Activated naive CD4-positive, alpha-beta T cell treated with Interleukin-2 at 50 U/mL for 16 hours (primary cell): Measurements from ENCODE around the gene ZNF862.

ENCODE experiments used
- DNase-seq: peaks from one replicate; pipeline ENCODE4 v3.0.0-alpha.2; 2020

ZNF862 gene

DNA sequence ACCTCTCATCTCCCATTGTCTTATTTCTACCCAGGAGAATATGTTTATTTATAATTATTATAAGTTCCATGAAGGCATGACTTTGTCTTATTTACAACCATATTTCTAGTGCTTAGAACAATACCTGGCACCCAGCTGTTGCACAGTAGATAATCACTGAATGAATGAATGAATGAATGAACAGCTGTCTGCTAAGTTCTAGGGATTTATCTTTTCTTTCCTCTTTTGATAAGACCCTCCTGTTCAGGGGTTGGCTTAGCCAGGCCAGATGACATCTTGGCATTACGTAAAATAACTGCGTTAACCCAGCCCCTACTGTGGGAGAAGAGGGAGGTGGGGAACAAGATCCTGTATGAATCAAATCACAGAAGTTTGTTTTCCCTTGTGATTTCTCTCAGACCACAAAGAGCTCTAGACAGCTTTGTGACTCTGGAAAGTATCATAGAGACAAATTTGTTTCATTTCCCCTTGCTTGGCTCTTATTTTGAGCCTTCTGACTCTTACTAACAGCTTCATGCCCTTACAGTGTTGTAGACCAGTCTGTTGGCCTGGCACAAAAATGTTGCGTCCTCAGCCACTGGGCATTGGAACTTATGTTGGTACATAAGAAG is 8.4 kb downstream of the ZNF862 start:
- DNase-seq, result no peak

DNA sequence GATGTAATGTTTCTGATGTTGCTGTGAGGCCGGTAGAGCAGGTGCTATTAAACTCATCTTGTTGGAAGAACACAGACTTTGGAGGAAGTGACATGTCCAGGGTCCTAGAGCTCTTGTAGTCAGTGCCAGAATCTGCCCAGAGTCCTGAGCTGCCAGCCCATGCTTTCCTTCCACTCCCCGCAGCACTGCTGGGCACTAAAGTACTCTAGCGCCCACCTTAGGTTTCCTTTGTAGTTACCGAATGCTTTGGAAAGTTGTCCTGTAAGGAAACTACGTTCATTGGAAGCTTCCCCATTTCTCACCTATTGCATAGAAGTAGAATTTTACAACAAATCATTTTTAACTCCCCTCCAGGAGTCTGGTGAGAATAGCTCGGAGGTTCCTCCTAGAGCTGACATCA is 11.0 kb downstream of the ZNF862 start:
- DNase-seq, result no peak

DNA sequence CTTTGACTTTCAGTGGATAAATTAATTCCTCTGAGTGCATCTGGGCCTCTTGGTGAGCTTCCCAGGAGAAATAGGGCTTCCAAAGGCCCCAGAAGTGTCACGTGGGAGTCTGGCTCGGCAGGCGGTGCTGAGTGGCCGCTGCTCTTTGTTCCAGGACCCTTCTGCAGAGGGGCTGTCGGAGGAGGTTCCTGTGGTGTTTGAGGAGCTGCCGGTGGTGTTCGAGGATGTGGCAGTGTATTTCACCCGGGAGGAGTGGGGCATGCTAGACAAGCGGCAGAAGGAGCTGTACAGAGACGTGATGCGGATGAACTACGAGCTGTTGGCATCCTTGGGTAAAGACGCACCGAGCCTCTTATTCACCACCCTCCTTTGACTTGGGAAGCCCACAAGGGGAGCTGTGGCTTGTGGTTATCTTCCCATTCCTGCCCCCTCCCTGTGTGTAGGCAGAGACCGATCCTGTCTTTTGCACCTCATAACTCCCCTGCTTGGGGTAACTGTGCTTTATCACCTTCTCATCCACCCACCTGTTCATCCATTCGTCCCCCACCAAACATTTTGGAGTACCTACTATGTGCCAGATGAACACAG is 11.9 kb downstream of the ZNF862 start:
- DNase-seq, result no peak

DNA sequence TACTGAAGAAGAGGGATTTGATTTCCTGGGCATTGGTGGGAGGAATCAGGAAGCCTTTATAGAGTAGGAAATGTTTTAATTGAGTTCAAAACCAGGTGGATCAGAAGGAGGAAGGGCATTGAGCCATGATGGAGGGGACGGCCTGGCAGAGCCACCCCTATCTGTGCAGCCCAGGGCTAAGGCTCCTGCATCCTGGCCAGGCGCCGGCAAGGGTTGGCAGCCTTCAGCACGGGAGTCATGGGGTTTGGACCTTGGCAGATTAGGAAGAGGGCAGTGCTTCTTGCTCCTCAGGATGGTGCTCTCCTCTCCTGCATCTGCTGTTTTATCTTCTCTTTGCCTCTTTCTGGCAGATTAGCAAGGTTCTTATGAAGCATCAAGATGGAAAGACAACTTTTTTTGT is 12.5 kb downstream of the ZNF862 start:
- DNase-seq, result no peak

DNA sequence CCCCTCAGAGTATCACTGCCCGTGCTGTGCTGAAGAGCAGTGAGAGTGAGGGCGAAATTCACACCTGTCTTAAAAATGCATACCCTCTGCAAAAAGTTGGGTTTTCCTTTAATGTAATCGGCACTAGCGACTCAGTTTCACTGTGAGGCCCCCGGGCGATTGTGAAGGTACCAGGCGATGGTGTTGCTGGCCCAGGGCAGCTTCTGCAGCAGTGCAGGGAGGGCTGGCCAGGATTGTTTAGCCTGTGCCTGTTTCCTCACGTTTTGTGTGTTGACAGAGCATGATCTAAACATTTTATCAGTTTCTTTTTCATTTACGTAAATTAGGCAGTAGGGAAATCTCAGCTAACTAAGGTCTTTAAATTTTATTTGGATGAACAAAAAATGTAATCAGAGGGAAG is 13.3 kb downstream of the ZNF862 start:
- DNase-seq, result no peak

DNA sequence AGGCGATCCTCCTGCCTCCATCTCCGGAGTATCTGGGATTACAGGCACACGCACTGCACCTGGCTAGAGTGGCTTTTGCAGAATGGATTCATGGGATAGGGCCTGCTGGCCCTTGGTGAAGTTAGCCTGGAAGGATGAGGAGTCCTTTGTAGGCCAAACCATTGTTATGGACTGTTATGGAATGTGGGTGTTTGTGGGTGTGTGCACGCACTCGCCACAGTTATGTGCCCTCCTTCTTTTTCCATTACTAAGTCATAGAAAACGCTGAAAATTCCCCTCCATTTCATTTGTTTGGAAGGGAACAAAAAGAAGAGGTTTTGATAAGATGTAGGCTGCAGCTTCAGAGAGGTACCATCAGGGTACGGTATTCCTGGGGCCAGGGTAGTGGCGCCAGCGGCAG is 15.0 kb downstream of the ZNF862 start:
- DNase-seq, result no peak

DNA sequence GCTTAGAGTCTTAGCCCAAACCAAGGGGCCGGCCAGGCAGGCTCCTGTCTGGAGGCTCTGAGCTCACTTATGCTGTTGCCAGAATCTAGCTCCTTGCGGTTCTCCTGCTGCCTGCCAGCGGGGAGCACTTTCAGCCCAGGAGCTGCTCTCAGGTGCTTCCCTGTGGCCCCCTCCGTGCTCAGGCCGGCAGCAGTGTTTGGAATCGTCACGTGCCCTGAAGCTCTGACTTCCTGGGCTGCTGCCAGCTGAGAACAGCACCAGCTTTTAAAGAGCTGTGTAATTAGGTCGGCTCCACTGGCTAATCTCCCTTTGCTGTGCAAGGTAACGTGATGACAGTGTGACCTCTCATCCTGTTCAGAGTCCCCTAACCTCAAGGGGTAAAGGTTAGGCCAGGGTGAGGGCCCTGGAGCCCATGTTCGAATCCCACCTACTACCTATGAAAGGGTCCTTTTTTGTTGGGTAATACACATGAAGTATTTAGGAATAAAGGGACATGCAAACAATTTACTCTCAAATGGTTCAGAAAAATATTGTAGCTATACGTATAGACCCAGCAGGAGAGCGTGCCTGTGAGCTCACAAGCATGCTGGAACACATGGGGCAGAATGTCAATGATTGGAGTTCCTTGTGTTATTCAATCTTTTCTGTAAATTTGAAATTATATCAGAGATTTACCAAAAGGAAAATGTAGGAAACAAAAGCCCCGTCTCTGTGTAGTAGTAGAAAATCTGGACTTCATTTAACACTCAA is 16.6 kb downstream of the ZNF862 start:
- DNase-seq, result no peak

DNA sequence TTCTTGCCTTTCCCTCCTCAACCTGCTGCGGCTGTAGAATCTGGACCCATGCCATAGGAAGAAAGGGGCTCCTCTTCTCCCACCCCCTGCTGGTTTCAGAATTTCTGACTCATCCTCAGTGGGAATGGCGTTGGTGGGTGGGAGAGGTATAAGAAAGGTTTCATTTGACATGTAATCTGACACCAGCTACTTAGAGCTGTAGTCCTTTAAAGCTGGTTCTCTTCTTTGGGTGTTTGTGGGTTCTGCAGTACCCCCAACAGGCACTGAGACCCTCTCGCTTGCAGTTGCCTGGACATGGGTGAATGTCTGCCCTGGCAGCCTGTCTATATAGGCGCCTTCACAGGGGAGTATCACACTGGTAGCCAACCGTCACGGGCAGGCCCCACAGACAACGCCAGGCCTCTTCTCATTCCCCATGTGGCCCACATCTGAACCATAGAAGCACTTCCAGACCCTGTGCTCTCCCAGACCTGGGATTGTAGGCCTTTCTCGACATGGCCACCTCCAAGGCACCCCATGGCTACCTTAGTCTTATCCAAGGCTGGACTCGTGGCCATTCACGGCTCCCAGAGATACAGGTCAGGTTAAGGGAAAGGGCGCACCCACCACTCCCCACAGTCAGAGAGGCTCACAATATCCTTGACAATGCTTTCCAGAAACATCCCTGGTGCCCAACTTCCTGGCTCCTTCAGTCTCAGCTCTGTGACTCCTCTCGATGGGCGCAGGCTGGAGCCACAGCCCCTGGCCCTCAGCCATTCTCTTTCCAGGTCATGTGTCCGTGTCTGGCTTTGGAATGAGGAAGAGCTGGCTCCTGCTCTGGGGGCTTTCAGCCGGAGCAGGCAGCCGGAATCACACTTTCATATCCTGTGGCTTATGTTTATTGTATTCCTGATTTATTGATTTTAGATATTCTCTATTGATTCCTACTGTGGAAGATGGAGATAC is 17.5 kb downstream of the ZNF862 start:
- no peak for DNase-seq

DNA sequence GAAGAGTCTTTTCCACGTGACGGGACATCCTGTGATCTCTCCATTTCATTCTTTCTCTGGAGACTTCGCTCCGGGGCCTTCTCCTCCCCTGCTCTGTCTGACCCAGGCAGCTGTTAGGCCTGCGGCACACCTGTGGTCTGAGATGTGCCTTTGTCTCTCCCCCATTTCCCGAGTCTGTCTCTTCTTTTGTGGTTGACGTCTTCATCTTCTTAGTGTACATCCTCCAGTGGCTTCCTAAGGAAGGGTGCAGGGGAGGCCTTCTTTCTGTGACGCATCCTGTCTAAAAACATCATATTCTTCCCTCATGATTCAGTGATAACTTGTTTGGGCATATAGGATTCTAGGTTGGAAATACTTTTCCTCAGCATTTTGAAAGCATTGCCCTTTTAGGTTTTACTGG is 18.4 kb downstream of the ZNF862 start:
- no peak for DNase-seq

DNA sequence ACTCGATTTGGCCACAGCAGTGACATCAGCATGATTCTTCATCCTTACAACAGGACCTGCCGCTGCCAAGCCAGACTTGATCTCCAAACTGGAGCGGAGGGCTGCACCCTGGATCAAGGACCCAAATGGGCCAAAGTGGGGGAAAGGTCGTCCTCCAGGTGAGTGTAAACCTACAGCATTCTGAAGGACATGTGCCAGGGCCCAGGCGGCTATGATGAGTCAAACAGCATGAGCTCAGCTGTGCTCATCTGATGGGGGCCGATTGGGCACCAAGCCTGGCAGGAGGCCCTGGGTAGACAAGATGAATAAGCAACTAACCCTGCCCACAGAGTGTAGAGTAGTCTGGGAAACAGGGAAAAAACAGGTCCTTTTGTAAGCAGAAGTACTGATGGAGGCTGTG is 21.2 kb downstream of the ZNF862 start:
- no peak for DNase-seq

DNA sequence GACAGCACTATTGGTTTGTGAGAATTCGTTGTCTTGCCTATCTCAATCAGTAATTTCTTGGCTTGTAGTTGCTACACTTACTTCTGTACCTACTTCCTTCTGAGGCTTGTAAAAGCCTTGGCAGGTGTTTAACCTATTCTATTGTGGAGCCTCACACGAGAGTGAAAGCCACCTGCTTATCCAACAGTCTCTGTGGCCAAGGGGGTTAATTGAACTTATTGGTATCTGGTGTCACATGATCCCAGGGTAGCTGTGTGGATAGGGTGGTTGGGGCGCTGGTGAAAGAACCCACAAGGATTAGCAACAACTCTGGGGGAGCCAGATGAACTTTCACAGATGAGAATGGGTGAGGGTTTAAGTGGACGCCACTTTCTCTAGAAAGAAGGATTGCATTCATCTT is 21.7 kb downstream of the ZNF862 start:
- DNase-seq, result no peak

DNA sequence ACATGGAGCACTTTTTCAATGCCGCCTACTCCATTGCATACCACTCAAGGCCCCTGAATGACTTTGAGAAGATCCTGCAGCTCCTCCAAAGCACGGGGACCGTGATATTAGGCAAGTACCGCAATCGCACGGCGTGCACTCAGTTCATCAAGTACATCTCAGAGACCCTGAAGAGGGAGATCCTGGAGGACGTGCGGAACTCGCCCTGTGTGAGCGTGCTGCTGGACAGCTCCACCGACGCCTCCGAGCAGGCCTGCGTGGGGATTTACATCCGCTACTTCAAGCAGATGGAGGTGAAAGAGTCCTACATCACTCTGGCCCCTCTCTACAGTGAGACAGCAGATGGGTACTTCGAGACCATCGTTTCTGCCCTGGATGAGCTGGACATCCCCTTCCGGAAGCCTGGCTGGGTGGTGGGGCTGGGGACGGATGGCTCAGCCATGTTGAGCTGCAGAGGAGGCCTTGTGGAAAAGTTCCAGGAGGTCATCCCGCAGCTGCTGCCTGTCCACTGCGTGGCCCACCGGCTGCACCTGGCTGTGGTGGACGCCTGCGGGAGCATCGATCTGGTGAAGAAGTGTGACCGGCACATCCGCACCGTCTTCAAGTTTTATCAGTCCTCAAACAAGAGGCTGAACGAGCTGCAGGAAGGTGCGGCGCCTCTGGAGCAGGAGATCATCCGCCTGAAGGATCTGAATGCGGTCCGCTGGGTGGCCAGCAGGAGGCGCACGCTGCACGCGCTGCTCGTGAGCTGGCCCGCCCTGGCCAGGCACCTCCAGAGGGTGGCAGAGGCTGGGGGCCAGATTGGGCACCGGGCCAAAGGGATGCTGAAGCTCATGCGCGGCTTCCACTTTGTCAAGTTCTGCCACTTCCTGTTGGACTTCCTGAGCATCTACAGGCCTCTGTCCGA is 22.9 kb downstream of the ZNF862 start:
- no peak for DNase-seq

DNA sequence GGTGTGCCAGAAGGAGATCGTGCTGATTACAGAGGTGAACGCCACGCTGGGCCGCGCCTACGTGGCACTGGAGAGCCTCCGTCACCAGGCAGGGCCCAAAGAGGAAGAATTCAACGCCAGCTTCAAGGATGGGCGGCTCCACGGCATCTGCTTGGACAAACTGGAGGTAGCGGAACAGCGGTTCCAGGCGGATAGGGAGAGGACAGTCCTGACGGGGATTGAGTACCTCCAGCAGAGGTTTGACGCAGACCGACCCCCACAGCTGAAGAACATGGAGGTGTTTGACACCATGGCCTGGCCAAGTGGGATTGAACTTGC is 23.5 kb downstream of the ZNF862 start:
- no peak for DNase-seq

DNA sequence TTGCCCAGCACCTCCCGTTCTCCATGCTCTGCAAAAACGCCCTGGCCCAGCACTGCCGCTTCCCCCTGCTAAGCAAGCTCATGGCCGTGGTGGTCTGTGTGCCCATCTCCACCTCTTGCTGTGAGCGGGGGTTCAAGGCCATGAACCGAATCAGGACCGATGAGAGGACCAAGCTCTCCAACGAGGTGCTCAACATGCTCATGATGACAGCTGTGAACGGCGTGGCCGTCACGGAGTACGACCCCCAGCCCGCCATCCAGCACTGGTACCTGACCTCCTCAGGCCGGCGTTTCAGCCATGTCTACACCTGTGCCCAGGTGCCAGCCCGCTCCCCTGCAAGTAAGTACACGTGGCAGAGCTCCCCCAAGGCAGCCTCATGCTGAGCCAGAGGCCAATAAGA is 24.0 kb downstream of the ZNF862 start:
- no peak for DNase-seq

DNA sequence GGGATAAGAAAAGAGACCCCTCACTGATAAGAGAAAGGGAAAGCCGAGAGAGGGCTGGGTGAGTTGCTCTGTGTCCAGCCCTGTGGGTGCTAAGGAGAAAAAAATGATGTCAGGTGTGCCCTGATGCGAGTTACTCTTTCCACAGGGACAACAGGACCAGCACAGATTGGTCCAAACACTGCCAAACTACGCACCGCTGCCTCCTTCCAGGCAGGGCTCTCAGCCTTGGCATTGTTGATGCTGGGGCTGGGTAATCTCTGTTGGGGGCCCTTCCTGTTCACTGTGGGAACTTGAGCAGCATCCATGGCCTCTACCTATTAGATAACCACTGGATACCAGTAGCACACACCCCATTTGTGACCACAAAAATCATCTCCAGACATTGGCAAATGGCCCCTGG is 25.3 kb downstream of the ZNF862 start:
- DNase-seq, result no peak

DNA sequence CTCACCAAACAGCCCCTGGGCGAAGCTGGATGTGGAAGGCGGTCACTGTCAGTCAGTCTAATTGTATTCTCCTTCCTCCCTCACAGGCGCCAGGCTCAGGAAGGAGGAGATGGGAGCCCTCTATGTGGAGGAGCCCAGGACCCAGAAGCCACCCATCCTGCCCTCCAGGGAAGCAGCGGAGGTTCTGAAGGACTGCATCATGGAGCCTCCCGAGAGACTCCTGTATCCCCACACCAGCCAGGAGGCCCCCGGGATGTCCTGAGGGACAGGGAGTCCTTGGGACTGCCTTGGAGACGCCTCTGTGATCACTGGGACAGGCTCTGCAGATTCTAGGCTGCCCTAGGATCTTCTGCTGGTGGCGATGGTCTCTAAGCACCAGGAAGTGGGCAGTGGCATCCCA is 25.8 kb downstream of the ZNF862 start:
- DNase-seq, result no peak

DNA sequence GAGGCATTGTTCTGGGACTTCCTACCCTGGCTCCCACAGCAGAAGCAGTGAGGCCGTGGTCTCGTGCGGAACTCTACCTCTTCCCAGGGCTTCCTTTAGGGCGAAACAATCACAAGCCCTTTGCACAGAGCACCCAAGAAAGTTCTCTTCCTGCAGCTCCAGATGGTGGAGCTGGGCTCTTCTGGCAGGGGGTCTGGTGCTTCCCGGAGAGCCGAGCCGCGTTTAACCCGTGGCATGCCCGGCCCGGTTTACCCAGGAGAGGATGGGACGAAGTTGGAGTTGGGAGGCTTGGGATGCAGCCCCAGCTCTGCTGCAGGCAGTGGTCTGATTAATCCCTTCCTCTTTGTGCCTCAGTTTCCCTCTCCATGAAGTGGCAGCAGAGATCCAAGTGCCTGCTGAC is 26.6 kb downstream of the ZNF862 start:
- no peak for DNase-seq

DNA sequence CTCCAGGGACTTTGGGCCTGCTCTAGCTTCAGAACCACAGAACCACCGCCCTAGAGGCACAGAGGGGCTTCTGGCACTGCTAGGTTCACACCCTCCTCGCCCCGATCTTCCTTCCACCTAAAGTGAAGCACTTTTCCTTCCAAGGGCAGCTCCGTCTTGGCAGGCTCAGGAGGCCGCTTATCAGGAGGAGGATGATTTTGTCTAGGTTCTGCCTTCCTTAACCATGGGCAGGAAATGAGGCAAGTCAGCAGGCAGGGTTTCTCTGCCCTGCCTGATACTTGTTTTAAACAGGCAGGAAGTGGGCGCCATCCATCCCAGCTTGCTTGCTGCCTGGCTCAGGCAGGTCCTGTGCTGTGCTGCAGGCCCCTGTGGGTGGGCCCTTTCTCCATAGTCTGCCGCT is 27.3 kb downstream of the ZNF862 start:
- DNase-seq, result peak; percentile 51

DNA sequence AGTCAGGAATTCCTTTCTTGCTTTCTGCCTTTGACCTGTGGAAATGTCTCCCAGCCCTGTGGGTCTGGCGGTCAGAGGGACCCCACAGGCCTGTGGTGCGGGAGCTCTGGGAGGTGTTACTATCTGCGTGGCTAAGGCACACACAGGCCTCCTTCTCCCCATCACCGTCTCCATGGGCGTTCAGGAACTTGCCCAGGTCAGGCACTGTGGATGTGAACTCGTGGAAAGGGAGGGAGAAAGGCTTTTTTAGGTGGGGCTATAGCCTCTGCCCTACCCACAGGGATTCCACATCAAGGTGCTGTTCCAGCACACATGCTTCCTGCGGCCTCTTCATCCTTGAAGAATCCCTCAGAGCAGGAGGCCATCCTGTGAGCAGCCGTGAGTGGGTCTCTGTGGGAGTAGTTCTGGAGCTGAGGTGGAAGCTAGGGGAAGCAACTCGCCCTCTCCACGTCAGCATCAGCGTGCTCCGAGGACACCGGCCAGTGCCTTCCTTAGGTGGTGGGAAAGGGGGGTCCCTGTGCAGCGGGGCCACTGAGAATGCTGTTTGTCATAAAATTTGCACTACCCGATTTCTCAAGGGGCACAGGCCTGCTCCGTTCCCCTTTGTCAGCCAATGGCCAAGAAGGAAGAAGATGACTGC is 28.1 kb downstream of the ZNF862 start:
- DNase-seq, result no peak

DNA sequence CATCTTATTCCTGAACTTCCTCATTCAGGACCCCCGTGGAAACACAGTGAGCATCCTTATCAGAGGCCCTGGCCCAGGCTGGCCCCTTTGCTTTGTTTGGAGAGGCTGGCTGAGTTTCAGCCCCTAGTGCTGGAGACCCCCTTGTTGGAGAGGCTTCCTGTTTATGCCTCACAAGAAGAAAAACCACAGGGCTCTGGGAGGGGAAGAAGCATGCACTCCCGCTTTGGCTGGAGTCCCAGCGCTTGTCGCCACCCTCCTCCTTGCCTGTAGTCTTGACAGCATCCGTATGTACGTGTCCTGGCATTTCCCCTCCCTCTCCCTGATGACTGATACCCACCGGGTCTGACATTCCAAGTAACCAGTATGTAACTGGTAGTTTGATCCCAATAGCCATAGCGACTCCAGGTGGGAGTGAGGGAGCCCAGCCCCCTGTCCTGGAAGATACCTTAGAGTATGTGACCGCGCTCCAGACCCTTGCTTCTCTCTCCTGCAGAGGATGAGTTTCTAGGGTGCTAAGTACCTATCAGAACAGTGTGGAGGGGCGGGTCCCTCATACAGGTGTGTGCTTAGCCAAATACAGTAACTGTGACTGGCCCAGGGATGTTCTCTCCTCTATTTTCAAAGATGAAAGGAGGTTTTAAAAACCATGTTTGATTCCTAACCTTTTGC is 28.7 kb downstream of the ZNF862 start:
- DNase-seq, result no peak
